HG02759 (cell line): ENCODE measurements around the gene IL15RA.
"Not testable (repeated sequence)": the region's sequence is repeated elsewhere in the genome, so short reads cannot be mapped to it uniquely, and the experiment has no call there.

Experiments
- ATAC-seq: cut with Tn5 transposase; IDR thresholded peaks from one replicate; pipeline ENCODE4 v1.9.1; 2021; ENCODE audit warnings: mild to moderate bottlenecking, moderate library complexity; ENCODE audit not compliant: unreplicated experiment

IL15RA gene

DNA sequence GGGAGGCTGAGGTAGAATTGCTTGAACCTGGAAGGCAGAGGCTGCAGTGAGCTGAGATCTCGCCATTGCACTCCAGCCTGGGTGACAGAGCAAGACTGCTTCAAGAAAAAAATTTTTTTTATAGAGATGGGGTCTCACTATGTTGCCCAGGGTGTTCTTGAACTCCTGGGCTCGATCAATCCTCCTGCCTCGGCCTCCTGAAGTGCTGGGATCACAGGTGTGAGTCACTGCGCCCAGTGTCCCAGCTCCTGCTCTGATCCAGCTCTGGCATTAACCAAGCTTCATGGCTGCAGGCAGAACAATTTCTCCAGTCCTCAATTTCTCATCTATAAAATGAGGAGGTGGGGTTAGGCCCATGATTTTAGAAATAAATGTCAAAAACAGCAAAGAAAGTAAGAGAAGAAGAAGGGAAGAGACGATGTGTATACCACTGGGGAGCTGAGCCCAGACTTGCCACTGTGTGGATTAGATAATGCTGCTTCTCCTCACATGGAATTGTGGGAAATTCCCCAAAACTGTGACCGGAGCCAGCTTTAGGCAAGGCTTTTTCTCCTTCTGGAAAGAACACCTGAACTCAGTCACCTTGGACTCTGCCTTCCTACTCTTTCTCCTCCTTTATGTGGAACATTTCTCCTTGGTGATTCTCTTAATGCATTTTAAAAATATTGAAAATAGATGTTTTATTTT, 25.5 kb downstream of the IL15RA start:
- ATAC-seq = no peak

DNA sequence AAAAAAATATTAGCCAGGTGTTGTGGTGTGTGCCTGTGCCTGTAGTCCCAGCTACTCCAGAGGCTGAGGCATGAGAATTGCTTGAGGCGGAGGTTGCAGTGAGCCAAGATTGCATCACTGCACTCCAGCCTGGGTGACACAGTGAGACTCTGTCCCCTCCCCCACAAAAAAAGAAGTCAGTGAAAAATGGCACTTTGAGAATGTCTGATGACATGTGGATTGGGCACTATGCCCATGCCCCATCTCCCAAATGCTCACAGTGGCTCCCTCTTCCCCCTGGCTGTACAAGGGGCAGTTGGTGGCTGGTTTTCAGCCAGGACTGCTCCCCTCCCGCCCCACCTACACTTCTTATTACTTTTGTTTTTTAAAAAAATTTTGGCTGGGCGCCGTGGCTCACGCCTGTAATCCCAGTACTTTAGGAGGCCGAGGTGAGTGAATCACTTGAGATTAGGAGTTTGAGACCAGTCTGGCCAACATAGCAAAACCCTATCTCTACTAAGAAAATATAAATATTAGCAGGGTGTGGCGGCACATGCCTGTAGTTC, 26.1 kb downstream of the IL15RA start:
- no peak for ATAC-seq

DNA sequence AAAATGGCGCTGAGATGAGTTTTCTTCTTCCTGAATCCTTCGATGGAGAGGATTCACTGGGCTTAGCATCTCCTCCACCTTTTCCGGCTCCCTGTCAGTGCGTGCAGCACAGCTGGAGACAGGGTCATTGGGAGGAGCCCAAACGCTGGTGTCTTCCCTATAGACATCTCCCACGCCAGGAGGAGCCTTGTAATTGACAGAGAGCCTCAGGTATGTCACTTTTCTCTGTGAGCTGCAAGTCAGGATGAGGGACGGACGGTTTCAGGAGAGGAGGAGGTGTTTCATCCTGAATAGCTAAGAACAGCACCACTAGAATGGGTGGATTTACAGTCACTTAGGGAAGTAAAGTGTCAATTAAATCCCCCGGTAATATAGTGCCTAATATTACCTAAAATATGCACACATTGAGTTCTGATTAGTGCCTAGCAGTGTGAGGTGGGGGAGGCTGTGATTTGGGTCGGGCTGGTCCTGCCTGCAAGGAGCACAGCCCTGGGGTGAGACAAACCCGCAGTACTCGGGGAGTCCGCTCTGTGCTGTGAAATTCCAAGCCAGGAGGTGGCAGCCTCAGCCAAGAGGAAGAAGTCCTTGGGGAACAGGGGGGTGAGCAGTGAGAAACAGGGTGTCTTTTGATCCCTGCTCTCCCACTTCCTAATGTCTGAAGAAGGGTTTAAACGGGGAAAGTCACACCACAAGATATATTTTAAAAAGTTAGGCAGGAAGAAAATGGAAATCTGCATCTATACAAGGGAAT, 28.2 kb downstream of the IL15RA start:
- no peak for ATAC-seq

DNA sequence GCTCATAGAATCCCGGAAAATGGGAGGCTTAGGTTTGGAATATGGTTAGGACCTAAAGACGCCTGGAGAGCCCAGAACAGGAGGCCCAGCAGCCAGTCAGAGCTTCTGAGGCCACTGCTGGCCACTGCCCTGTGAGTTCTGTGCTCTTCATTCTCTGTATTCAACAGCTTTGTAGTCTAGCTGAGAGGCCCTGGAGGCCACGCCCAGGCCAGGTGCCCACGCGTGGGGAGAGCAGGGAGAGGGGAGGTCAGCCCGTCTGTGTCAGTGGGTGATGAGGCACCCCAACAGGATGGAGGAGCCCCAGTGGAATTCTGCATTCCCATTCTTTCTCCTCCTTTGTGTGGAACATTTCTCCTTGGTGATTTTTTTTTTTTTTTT, 29.1 kb downstream of the IL15RA start:
- ATAC-seq = no peak

DNA sequence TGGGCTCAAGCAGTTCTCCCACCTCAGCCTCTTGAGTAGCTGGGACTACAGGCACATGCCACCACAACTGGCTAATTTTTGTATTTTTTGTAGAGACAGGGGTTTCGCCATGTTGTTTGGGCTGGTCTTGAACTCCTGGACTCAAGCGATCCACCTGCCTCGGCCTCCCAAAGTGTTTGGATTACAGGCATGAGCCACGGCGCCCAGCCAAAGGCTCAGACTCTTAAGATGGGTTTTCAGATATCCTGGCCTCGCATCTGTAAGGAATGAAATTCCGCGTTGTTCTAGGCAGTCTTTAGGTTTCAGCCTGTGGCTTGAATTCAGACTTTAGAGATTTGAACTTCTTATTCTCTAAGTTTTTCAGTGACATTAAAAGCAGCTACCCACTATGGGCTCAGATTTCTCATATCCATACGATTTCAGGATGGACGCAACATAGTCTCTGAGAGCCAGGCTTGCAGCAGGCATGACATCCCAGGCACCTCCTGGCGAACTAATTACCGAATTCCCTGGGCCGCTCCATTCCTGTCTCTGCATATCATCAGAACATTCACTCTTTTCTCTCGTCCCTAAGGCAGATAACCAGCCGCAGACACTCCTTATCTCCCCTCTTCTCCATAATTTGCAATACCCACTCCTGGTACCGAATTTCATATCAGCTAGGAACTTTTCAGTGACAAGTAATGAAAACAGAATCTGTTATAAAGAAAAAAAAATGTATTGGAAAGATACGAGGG, 29.7 kb downstream of the IL15RA start:
- no peak for ATAC-seq

DNA sequence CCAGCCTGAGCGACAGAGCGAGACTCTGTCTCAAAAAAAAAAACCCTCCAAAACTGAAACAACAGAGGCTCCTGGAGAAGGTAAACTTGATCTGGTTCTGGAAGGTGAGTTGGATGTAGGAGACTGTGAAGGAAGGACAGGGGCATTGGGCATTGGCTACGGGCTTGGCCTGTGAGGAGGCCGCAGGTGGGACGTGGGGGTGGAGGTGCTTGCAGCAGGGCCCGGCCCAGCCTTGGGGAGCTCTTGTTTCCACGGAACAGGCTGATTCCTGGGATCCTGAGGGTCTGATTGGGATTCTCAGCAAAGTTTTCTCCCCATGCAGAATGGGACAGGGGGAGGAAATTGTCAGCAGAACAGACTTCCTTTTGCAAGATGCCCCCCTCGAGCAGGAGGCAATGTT, 30.6 kb downstream of the IL15RA start:
- ATAC-seq = no peak

DNA sequence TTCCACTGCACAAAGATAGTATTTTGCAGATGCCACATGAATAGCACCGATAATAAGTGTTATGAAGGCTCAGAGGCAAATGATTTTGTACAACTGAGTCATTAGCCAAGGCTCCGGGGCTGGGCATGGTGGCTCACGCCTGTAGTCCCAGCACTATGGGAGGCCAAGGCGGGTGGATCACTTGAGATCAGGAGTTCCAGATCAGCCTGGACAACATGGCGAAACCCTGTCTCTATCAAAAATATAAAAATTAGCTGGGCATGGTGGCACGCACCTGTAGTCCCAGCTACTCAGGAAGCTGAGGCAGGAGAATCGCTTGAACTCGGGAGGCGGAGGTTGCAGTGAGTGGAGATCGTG, 30.9 kb downstream of the IL15RA start:
- not testable (repeated sequence) for ATAC-seq

DNA sequence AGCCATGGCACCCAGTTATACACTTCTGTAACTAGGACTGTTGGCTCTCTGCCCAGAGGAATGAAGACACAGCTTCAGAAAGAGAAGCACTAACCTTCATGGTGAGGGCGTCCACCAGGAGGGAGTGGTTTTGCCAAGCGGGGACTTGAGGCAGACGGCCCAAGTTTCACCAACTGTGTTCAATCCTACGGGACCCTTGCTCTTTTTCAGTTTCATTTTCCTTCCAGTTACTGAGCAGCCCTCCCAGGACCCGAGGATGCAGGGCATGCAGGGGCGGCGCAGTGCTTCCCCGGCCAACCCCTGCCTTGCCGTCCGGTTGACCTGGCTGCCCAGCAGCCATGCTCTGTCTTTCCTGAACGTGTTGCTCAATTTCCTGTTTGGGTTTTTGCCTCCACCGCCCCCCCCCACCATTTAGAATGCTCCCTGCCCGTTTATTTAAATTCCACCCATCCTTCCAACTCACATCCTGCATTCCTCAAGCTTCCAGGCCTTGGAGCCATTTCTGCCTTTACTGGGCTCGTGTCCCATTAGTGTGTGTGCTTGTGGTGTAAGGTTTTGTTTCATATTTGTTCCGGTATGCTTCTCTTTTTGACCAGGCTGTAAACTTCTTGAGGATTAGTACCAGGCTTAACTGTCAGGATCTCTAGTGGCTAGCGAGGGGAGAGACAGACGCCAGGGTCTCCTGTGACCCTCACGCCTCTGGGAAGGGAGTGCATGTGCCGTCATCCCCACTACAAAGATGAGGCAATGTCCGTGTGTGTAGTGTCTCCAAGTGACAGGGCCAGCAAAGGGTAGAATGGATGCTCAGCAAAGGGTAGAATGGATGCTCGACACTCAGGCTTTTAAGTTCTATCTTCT, 31.6 kb downstream of the IL15RA start:
- no peak for ATAC-seq

DNA sequence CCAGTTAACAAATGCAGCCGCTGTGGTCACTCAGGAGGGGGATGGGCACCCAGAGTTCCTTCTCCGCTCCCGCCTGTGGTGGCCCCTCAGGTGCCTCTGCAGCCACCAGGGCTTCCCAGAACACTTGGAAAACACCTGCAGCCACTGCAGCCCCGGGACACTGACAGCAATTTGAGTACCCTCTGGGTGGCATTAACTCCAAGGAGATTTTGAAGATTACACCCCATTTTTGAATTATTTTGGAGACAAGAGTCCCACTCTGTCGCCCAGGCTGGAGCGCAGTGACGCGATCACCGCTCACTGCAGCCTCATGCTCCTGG, 32.2 kb downstream of the IL15RA start:
- ATAC-seq = no peak

DNA sequence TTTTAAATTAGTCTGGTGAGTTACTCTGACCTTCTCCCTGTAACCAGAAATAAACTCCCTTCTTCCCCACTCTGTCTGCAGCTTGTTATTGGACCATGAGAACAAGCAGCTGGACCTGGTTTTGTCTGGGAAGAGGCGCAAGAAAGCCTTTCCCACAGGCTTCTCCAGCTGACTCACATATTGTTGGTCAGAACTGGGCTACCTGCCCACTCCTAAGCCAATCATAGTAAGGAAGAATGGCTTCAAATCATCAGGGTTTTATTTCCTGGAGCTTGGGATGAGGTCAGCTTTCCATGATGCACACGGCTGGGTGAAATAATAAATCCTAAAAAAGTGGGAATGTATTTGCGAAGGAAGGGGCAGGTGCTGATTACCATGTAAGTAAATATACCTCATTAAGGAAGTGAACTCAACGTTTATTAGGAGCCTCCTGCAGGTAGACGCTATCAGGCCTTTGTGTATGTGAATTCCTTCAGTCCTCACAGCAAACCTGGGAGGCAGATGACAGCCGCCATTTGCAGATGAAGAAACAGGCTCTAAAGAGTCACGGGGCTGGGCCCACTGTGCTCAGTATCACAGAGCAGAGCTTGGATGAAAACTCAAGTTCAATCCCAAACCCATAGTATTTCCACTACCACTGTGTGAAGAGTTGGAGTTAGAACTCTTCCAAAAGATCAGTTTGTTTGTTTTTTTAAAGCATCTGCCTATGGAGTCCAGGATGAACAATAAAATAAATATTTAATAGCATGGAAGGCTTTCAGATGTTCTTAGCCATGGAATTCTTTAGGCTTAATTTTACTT, 32.8 kb downstream of the IL15RA start:
- no peak for ATAC-seq

DNA sequence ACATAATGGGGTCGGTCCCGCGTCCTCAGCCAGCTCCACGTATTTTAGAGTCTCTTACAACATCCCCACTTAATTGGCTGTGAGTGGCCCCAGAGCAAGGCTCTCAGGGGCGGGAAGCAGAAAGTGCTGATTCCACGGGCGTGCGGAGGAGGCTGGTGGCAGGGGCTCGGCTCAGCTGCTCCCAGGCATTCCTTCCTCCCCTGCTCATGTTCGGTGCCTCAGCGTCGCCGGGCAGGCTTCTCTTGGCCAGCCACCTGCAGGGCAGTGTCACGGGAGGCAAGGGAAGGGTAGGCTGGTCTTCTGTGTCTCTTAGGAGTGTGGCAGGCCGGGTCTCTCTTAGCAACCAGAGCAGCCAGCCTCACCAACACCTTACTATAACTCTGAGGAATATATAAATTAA, 33.8 kb downstream of the IL15RA start:
- no peak for ATAC-seq

DNA sequence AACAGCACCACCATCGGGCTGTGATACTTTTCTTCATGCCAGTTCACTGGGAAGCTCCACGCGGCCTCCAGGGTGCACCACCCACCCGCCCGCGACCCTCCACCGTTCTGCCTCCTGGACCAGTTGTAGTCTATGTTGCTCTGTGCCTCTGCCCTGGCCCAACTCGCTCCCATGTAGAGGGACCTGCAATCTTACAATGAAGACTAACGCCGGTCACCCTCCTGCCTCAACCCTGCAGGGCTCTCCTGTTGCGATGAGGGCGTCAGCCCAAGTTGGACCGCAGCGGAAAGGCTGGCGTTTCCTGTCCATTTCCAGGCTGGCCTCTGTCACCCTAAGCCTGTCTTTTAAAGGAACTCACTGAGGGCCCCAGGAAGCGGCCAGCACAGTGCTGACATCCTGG, 34.9 kb downstream of the IL15RA start:
- ATAC-seq = no peak

DNA sequence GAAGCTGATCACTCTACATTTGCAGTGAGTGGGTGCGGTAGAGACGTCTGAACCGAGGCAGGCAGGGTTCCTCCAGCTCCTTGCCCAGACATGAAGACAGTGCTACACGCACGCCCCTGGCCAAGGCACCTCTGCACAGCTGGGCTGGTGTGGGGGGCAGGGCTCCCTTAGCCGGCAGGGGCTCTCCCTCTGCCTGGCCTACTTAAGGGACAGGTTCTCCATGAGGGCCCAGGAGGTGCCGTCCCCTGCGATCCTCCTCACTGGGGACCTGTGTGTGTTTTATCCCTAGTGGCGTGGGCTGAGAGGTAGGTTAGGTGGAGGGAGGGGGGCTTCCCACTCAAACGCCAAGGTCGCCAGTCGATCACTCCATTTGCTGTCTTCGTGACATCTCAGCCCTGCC, 35.3 kb downstream of the IL15RA start:
- ATAC-seq = no peak

DNA sequence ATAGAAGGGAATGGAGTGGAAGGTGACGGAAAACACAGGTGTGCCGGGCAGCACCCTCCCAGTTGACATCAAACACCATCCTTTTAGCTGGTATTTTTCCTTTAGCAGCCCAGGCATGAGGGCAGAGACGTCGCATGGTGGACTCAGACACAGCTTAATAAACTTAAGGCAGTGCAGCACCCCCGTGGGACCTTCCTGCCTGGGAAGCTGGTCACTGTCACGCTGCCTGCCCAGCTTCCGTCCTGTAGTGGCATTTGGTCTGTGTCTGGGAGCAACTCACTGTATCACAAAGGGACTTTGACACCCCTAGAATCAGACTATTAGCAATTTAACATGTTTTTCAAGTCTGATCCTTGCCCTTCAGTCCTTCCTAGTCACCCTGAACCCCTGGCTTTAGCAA, 35.8 kb downstream of the IL15RA start:
- ATAC-seq = no peak

DNA sequence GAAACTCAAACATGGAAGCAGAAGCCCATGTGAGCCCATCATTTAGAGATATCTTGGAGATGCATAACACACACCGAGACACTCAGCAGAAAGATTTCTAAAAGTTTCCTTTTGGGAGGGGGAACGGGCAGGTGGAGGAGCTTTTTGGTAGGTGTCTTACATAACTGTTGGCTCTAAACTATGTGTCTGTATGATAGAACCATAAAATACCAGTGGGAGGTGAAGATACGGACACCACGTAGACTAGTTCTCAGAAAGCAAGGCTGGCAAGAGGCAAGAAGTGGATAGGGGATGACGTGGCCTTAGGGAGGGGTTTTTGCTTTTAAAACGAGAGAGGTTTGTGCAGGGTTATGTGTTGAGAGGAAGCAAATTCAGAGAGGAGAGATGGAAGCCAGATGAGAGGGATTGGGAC, 36.5 kb downstream of the IL15RA start:
- ATAC-seq = no peak

DNA sequence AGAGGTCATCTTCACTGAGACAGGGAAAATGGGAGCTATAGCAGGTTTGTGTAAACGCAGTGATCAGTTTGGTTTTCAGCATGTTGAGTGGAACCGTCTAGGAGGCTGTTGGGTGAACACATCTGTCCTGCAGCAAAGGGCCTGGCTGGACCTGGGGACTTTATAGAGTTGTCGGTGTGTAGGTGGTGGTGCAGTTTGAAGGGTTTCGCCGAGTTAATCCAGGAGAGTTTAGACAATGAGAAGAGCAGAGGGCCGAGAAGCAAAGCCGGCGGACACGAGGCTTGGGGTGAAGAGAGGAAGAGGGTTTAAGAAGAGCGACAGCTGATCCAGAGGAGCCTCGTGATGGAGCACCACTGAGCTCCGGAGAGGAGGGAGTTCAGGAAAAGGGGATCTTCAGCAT, 39.1 kb downstream of the IL15RA start:
- ATAC-seq = no peak

DNA sequence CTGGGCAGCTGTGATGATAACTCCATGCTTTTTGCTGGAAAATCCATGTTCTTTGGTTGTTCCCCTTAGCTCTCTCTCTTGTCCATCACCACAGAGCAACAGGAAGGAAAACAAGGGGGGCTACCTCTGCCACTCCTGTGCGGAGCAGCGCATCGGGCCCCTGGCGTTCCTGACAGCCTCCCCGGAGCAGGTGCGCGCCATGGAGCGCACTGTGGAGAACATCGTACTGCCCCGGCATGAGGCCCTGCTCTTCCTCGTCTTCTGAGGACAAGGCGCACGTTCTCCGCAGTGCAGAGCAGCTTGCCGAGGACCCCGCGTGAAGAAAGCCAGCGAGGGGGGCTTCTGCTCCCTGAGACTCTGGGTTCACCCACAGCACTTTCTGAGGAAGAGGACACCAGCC, 40.3 kb downstream of the IL15RA start:
- no peak for ATAC-seq

DNA sequence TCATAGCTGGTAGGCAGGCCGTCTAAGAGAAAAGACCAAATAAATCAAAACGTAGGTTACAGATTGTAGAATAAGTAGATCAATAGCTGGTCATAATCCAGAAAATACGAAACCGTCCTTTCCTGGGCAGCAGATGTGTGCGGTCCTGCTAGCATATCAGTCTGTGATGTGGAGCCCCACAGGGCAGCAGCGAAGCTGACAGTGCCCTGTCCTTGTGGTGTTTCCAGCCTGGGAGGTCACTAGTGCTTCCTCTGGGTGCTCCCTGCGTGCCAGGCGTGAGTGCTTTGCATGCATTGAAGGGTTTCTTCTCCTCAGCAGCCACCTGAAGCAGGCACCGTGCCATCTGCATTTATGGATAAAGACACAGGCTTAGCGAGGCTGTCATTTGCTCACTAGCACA, 41.7 kb downstream of the IL15RA start:
- ATAC-seq = no peak

DNA sequence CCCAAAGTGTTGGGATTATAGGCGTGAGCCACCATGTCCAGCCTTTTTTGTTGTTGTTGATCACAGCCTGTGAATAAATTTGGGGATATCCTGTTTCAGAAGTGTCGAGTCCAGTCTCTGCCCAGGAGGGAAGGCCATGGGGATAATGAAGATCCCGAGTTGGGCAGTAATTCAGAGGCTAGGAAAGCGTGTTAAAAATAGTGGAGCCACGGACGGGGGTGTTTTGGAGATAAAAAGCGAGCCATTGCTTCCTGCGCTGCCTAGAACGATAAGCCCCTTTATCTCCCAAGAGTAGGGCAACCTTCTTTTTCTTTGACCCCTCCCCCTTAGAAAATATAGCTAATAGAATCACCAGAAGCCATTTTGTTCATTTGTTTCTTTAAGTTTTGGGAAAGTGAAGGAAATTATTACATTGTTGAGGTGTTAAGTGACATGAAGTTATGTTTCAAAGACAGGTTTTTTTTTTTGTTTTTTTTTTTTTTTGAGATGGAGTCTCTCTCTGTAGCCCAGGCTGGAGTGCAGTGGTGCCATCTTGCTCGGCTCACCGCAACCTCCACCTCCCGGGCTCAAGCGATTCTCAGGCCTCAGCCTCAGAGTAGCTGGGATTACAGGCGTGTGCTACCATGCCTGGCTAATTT, 43.3 kb downstream of the IL15RA start:
- no peak for ATAC-seq

DNA sequence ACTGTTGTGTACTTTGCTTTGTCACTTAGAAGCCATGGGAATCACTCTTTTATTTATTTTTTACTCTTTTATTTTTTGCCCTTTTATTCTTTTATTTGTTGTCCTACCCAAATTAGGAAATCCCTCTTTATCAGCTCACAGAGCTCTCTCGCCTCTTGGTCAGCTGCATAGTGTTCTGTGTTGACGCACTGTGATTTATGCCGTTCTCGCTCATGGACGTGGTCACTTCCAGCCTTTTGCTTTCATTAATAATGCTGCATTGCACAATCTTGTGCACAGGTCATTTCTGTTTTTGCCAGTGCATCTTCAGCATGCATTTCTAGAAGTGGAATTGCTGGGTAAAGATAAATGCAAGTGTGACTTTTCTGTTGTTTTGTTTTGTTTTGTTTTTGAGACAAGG, 45.0 kb downstream of the IL15RA start:
- no peak for ATAC-seq
